Hematopoietic multipotent progenitor cell treated with erythropoietin and hydrocortisone succinate and interleukin-3 and kit ligand, for 17 days (in vitro differentiated cells): ENCODE measurements around the gene GRK1.

Experiments
- DNase-seq: peaks from one replicate; pipeline ENCODE4 v3.0.0-alpha.2; 2015; ENCODE audit warnings: low spot score

Gene GRK1

DNA sequence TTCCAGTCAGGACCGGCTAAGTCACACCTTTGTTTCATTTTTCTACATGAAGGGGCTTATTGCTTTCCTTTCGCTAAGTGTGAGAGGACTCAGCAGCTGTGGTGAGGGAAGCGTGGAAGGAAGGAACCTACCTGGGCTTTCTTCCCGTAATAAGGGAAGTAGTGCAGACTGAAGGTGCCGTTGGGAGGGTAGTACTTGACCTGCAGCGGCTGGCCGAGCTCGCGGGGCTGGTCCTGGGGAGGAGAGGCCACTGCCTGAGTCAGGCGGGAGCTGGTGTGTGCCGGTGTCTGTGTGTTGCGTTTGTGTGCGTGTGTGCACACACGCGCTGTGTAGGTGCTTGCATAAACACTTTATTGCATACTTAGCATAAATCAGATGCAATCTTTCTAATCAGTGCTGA lies 16.7 kb upstream of the GRK1 start:
- DNase-seq = no peak

- no peak for DNase-seq
Measured at GRCh38 chr13:113650731-113651148, 16.3 kb upstream of the GRK1 start.

- no peak for DNase-seq
Measured at GRCh38 chr13:113651511-113652403, 15.3 kb upstream of the GRK1 start.

DNA sequence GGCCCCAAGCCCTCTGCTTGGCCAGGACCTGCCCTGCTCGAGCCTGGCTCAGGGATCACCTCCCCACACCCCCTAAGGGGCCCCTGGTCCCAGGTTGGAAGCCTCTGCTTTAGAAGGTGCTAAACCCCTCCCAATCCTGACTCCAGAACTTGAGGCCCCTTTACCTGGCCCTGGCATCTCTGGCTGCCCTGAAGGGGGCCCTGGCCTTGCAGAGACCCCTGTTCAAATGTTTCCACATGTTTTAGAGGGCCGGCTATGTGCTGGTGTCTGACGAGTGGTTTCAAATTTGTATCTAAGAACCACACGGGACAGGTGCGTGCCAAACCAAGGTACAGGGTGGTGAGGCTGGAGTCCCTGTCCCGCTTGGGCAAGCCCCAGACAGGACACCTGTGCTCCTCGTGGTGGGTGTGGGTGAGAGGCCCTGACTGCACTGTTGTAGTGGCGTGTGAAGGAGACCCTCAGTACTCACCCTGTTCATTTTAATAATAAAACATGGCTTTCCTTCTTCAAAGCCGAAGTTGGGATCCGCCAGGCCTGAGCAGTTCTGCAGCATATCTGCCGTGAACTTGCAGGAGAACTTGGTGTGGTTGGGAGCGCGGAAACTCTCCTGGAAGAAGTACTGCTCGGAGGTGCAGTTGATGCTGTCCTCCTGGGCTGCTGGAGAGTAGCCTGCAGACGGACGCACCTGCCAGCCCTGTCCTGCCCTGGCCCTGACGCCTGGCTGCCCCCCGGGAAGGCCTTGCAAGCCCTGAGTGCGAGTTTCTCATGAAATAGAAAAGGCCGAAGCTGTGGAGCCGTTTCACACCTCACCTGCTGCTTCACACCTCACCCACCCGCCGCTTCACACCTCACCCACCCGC lies 14.4 kb upstream of the GRK1 start:
- no peak for DNase-seq

- no peak for DNase-seq
Measured at GRCh38 chr13:113653264-113654174, 13.5 kb upstream of the GRK1 start.

- no peak for DNase-seq
Measured at GRCh38 chr13:113654175-113654560, 12.9 kb upstream of the GRK1 start.

GRCh38 chr13:113654591-113655345 lies 12.3 kb upstream of the GRK1 start:
- no peak for DNase-seq

- DNase-seq = no peak
Measured at GRCh38 chr13:113655346-113656002, 11.5 kb upstream of the GRK1 start.

- DNase-seq = no peak
Measured at GRCh38 chr13:113656003-113656588, 10.9 kb upstream of the GRK1 start.

- DNase-seq = no peak
Measured at GRCh38 chr13:113656831-113657671, 10.0 kb upstream of the GRK1 start.

DNA sequence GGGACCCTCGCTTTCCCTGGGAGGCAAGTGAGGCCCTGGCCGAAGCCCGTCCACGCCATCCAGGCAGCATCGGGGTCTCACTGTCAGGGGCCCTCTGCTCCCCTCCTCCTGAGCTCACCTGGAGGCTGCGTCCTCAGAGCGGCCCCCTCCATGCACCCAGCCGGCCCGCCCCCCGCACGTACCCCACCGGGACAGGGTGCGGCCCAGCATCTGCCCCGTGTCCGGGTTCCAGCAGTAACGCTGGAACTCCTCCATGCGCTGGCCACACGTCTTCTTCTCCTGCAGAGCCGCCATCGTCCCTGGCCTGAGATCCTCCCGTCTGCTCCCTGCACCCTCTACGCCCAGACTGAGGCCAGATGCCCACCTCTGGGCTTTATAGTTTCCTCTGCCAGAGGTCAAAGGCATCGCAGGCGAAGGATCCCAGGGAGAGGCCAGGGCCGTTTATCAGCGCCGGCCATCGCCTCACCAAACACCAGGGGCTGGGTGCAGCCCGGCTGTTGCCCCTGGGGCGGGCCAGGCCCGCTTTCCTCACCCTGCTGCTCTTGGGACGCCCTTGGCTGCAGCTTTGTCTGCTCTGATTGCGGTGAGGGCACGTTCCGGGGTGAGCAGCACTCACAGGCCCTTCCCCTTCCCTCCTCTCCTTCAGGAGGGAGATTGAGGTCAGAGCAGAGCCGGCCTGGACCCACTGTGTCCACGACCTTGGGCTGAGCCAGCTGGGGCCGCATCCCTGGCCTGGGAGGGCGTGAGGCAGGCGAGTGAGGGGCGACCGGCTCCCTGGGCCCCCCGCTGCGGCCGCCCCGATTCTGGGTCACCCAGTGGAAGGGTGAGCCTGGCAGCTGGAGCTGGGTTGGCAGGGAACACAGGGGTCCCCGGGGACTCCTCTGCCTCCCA lies 8.9 kb upstream of the GRK1 start, which contains the start of gene ATP4B:
ATP4B (minus strand) TSS at position 348 of the 891 bp plus-strand sequence; CDS start at position 294, 54 bp downstream.
- DNase-seq = no peak

GRCh38 chr13:113658836-113659235 lies 8.2 kb upstream of the GRK1 start:
- DNase-seq = no peak

- DNase-seq = no peak
Measured at GRCh38 chr13:113659337-113659736, 7.7 kb upstream of the GRK1 start.

DNA sequence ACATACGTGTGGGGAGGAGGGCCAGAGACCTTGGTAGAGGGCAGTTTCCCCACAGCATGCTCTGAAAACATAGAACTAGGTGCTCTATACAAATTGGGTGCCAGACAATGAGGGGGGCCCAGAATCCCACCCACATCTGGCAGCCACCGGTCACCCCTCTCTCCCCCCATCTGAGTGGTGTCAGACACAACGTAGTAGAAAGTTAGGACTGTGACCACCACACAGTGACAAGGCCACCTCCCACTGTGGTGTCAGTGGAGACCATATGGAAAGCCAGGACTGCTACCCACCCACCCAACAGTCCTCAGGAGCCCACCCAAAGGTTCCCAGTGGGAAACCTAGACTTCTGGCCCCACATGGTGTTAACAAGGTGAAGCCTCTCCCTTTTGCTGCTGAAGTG lies 7.0 kb upstream of the GRK1 start:
- no peak for DNase-seq

GRCh38 chr13:113661509-113661908 lies 5.5 kb upstream of the GRK1 start:
- no peak for DNase-seq

DNA sequence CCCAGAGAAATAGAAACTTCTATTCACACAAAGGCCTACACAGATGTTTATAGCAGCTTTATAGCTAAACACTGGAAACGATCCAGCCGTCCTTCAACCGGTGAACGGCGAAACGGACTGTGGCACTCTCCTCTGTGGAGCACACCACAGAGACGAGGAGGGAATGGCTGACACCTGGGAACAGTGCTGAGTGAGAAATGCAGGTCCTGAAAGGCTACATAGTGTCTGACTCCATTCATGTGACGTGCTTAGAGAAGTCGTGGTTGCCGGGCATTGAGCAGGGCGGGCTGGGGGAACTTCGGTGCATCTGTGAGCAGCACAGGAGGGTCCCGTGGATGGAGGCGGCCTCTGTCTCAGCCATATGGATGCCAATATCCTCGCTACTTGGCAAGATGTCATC lies 3.1 kb upstream of the GRK1 start:
- no peak for DNase-seq

DNA sequence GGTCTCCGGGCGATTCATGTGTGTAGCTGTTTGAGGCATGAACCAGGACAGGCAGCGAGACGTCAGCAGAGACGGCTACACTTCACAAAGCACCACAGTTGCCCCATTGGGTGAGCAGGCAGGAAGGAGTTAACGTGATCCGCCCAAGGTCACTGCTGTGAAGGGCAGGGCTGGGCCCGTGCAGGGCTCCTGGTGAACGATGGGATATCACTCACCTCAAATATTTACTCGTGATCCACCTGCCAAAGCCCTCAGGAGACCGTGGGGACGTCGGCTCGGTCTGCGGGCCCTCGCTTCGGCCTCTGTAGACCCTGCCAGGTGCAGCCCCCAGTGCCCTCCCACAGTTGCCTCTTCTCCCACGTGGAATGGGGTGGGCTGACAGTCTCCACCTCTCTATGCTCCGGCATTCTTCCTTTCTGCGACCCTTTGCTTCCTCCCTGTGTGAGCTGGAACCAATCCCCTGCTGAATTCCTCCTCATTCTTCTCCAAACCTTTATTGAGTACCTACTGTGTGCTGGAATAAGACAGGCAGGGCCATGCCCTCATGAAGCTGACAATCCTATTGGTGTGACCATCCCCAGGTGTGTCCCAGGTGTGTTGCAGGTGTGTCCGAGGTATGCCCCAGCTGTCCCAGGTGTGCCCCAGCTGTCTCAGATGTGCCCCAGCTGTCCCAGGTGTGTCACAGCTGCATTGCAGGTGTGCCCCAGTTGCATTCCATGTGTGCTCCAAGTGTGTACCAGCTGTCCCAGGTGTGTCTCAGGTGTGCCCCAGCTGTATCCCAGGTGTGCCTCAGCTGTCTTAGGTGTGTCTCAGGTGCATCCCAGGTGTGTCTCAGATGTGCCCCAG lies 2.0 kb upstream of the GRK1 start:
- DNase-seq = no peak
